ENCODE data around the gene EDRF1. TPM values are rescaled to one million over a fixed set of nuclear protein-coding genes. Genes with fewer than 3 reads are reported as not detected.

Gene EDRF1
- total and polyA plus RNA-seq, 2 of the 8 experiments (the other 6 are each of a cell fraction or from before 2014, with no cell fraction given) = 19.9 to 37.8 TPM

GRCh38 chr10:125782616-125783015, 63.1 kb downstream of the EDRF1 start:
- Histone ChIP-seq H3K9ac (replicated peaks in 1 of 4; ENCODE audit: extremely low read depth in 1 of 4, low read depth in 3 of 4, low read length in 3 of 4) (no peak overlapping the region), H3K18ac (ENCODE audit: extremely low read depth, low read length) (no peak overlapping the region), H3K4me1 (replicated peaks in 1 of 4; ENCODE audit: control insufficient read depth in 3 of 4, insufficient read depth in 4 of 4, low read length in 3 of 4) (no peaks in the 10 kb centered on the region), H3K27me3 (replicated peaks in 1 of 4; ENCODE audit: control insufficient read depth in 3 of 4, extremely low read depth in 1 of 4, insufficient read depth in 3 of 4, low read length in 3 of 4) (no peaks in the 10 kb centered on the region), H3K23me2 (ENCODE audit: low read depth, low read length) (no peaks in the 10 kb centered on the region), H3K79me1 (ENCODE audit: low read depth, low read length) (no peaks in the 10 kb centered on the region), H2BK12ac (ENCODE audit: low read depth, low read length) (no peak overlapping the region), H4K5ac (ENCODE audit: insufficient read length, low read depth, low read length) (no peak overlapping the region), H3K27ac (ENCODE audit: low read depth, low read length) (no peak overlapping the region), H3K4ac (replicated peaks; ENCODE audit: insufficient read length, low read depth, low read length) (no peak overlapping the region), H3K56ac (replicated peaks; ENCODE audit: insufficient read length, low read depth, low read length) (no peak overlapping the region), H2BK20ac (ENCODE audit: low read length) (no peak overlapping the region), H2AK5ac (ENCODE audit: low read depth, low read length) (no peak overlapping the region), H3K4me2 (ENCODE audit: insufficient read depth in 1 of 2, low read depth in 2 of 2, low read length in 2 of 2) (no peak overlapping the region), H3K14ac (ENCODE audit: insufficient read length) (no peak overlapping the region), H3K23ac (ENCODE audit: insufficient read length) (no peak overlapping the region), H3K4me3 (ENCODE audit: extremely low read depth in 1 of 4, insufficient read depth in 2 of 4, low read depth in 3 of 4, low read length in 4 of 4) (no peak overlapping the region), H2BK120ac (replicated peaks; ENCODE audit: low read depth, low read length) (no peak overlapping the region), H4K20me1 (replicated peaks in 1 of 2; ENCODE audit: control insufficient read depth in 1 of 2, insufficient read depth in 2 of 2, low read length in 2 of 2) (no peaks in the 10 kb centered on the region), H2BK15ac (ENCODE audit: low read length) (no peak overlapping the region), H3K36me3 (ENCODE audit: control insufficient read depth in 2 of 4, insufficient read depth in 4 of 4, low read length in 3 of 4) (no peaks in the 10 kb centered on the region), H3K79me2 (ENCODE audit: control insufficient read depth in 1 of 2, insufficient read depth in 2 of 2, low read length in 2 of 2) (no peaks in the 10 kb centered on the region), H2AFZ (ENCODE audit: low read length) (no peak overlapping the region), H2BK5ac (ENCODE audit: low read depth, low read length) (no peak overlapping the region), H4K8ac (ENCODE audit: extremely low read depth, insufficient read depth, low read length) (no peak overlapping the region), H4K91ac (replicated peaks; ENCODE audit: insufficient read length, low read length) (no peak overlapping the region), H3K9me3 (ENCODE audit: insufficient read depth in 2 of 2, low read depth in 1 of 2, low read length in 1 of 2) (no peaks in the 10 kb centered on the region)
- CTCF ChIA-PET (ENCODE audit: partially characterized antibody) = interaction anchor here (0.6 to 1.4 kb wide), 4 partner anchors 11 to 717 kb away, joined by 3 to 4 read pairs (median 4); no protein-coding TSS in a partner anchor
- DNase-seq (ENCODE audit: low read depth in 1 of 2, low spot score in 2 of 2) (no peak), FAIRE-seq (no peak)
- POLR2A ChIA-PET (ENCODE audit: partially characterized antibody) = interaction anchor here (1.0 to 1.6 kb wide), 3 partner anchors 9 to 46 kb away, joined by 3 to 5 read pairs (median 4); no protein-coding TSS in a partner anchor
- 94% methylated on average over 11 of the region's 11 CpGs; no CpG with 5 or more reads in 1 of the 2 experiments for WGBS, 2 experiments (ENCODE audit: extremely low coverage in 1 of 2, insufficient coverage in 1 of 2, insufficient read length in 1 of 2, insufficient replicate concordance in 2 of 2, low coverage in 1 of 2, low lambda C conversion rate in 2 of 2, missing lambda C conversion rate in 1 of 2)
- TF ChIP-seq FOSL1 (IDR thresholded peaks at IDR 0.05; ENCODE audit: insufficient read depth, low read depth, low read length) (no peak), TAF7 (optimal IDR thresholded peaks at IDR 0.05; ENCODE audit: borderline replicate concordance, low read depth, low read length) (no peak), NRF1 (IDR thresholded peaks at IDR 0.05; ENCODE audit: low read depth, low read length) (no peak), CBX8 (IDR thresholded peaks at IDR 0.05; ENCODE audit: borderline replicate concordance, low read depth, low read length) (no peak)
